Loucy (cell line): ENCODE data around the gene HGS.

Source experiments
- H2AFZ ChIP-seq: fragments of 200-600 bp; sonication (generic); 2 replicates; pipeline ENCODE4 v1.6.0; 2016; ENCODE audit warnings: antibody characterized with exemption, mild to moderate bottlenecking, low read length, moderate library complexity
- H3F3A ChIP-seq: fragments of 200-600 bp; 2 replicates; pipeline ENCODE4 v1.6.0; 2016; ENCODE audit warnings: antibody characterized with exemption, low read depth, mild to moderate bottlenecking
- H3K27me3 ChIP-seq: fragments of 200-600 bp; sonication (generic); 2 replicates; pipeline ENCODE4 v1.6.1; 2014; ENCODE audit warnings: low read length, mild to moderate bottlenecking; ENCODE audit not compliant: insufficient read depth, poor library complexity, severe bottlenecking
- H3K36me3 ChIP-seq: fragments of 200-600 bp; sonication (generic); 2 replicates; pipeline ENCODE4 v1.6.1; 2016; ENCODE audit warnings: low read length; ENCODE audit not compliant: insufficient read depth
- H3K4me1 ChIP-seq: fragments of 200-600 bp; sonication (generic); 2 replicates; pipeline ENCODE4 v1.5.1; 2014; ENCODE audit warnings: low read length, mild to moderate bottlenecking; ENCODE audit not compliant: insufficient read depth, poor library complexity, severe bottlenecking
- H3K4me2 ChIP-seq: fragments of 200-600 bp; sonication (generic); 2 replicates; pipeline ENCODE4 v1.6.0; 2014; ENCODE audit warnings: antibody characterized with exemption, low read length, low read depth, mild to moderate bottlenecking; ENCODE audit not compliant: poor library complexity, severe bottlenecking
- H3K4me3 ChIP-seq: fragments of 200-600 bp; sonication (generic); 2 replicates; pipeline ENCODE4 v1.5.1; 2014; ENCODE audit warnings: low read length, mild to moderate bottlenecking, mixed read lengths; ENCODE audit not compliant: poor library complexity, severe bottlenecking
- H3K79me2 ChIP-seq: fragments of 200-600 bp; sonication (generic); 2 replicates; pipeline ENCODE4 v1.6.1; 2014; ENCODE audit warnings: low read length; ENCODE audit not compliant: insufficient read depth
- H3K9ac ChIP-seq: fragments of 200-600 bp; sonication (generic); 2 replicates; pipeline ENCODE4 v1.6.0; 2014; ENCODE audit warnings: mild to moderate bottlenecking, low read depth, low read length, moderate library complexity; ENCODE audit not compliant: poor library complexity, severe bottlenecking
- H3K9me2 ChIP-seq: fragments of 200-600 bp; sonication (generic); replicated peaks from 2 replicates; pipeline ENCODE4 v1.6.1; 2016; ENCODE audit warnings: low read depth, low read length, mixed read lengths
- H3K9me3 ChIP-seq: fragments of 200-600 bp; sonication (generic); 2 replicates; pipeline ENCODE4 v1.6.1; 2014; ENCODE audit warnings: mild to moderate bottlenecking, antibody characterized with exemption, low read length, low read depth; ENCODE audit not compliant: insufficient read depth
- H4K20me1 ChIP-seq: fragments of 200-600 bp; sonication (generic); 2 replicates; pipeline ENCODE4 v1.6.0; 2014; ENCODE audit warnings: antibody characterized with exemption, low read length, mild to moderate bottlenecking; ENCODE audit not compliant: insufficient read depth, poor library complexity, severe bottlenecking
- CTCF ChIP-seq: fragments of 200-600 bp; sonication (generic); conservative IDR thresholded peaks from 2 replicates; pipeline ENCODE4 v1.5.1; 2014; ENCODE audit warnings: mild to moderate bottlenecking, antibody characterized with exemption, low read length
- EZH2phosphoT487 ChIP-seq: fragments of 200-600 bp; IDR thresholded peaks from 2 replicates; pipeline ENCODE4 v1.6.1; 2018; ENCODE audit warnings: antibody characterized with exemption, mild to moderate bottlenecking, moderate library complexity, borderline replicate concordance

The HGS gene

GRCh38 chr17:81687770-81688541 lies 4.1 kb downstream of the HGS start:
- Histone ChIP-seq H3K4me1 (peaks cover 11% of the 10 kb centered on the region), H2AFZ (no peak overlapping the region), H3K4me3 (no peak overlapping the region), H3K9me3 (no peaks in the 10 kb centered on the region), H3K9ac (no peak overlapping the region), H3K9me2 (no peaks in the 10 kb centered on the region), H3K79me2 (peaks cover 61% of the 10 kb centered on the region), H3K27me3 (no peaks in the 10 kb centered on the region), H3F3A (no peaks in the 10 kb centered on the region), H3K4me2 (no peak overlapping the region), H4K20me1 (peaks cover 17% of the 10 kb centered on the region), H3K36me3 (peaks cover 55% of the 10 kb centered on the region; the same call in 1 of the 2 replicates)
- TF ChIP-seq CTCF (no peak), EZH2phosphoT487 (no peak)

GRCh38 chr17:81688616-81689015 lies 4.8 kb downstream of the HGS start:
- no peak overlapping the region for H3K4me3 ChIP-seq
- no peaks in the 10 kb centered on the region for H3K9me2 ChIP-seq
- no peak overlapping the region for H2AFZ ChIP-seq
- peaks cover 11% of the 10 kb centered on the region for H3K4me1 ChIP-seq
- peaks cover 55% of the 10 kb centered on the region for H3K79me2 ChIP-seq
- no peaks in the 10 kb centered on the region for H3K27me3 ChIP-seq
- TF ChIP-seq EZH2phosphoT487 (no peak), CTCF (no peak)
- H4K20me1 ChIP-seq, result peaks cover 17% of the 10 kb centered on the region
- no peaks in the 10 kb centered on the region for H3K9me3 ChIP-seq
- H3K36me3 ChIP-seq, result peaks cover 60% of the 10 kb centered on the region; the same call in 1 of the 2 replicates
- H3K4me2 ChIP-seq, result no peak overlapping the region
- no peaks in the 10 kb centered on the region for H3F3A ChIP-seq
- H3K9ac ChIP-seq, result no peak overlapping the region

GRCh38 chr17:81690066-81690465 lies 6.3 kb downstream of the HGS start:
- peaks cover 75% of the 10 kb centered on the region; the same call in 1 of the 2 replicates for H3K36me3 ChIP-seq
- peaks cover 9% of the 10 kb centered on the region for H4K20me1 ChIP-seq
- H3K4me1 ChIP-seq, result peaks cover 7% of the 10 kb centered on the region

More at GRCh38 chr17:81690066-81690465, 6.3 kb downstream of the HGS start:
- Histone ChIP-seq H3K4me3 (no peak overlapping the region), H3K9me3 (no peaks in the 10 kb centered on the region), H3K9me2 (no peaks in the 10 kb centered on the region), H3K79me2 (peaks cover 44% of the 10 kb centered on the region), H2AFZ (no peak overlapping the region), H3K4me2 (no peak overlapping the region), H3F3A (no peaks in the 10 kb centered on the region), H3K27me3 (no peaks in the 10 kb centered on the region), H3K9ac (no peak overlapping the region)
- no peak for TF ChIP-seq EZH2phosphoT487
- TF ChIP-seq CTCF, result no peak
